Activated naive CD4-positive, alpha-beta T cell treated with anti-CD3 and anti-CD28 coated beads for 36 hours (primary cell): Measurements from ENCODE around the gene NPR2. TPM values are rescaled to one million over a fixed set of nuclear protein-coding genes. Genes with fewer than 3 reads are reported as not detected.

Source experiments
- CTCF ChIA-PET: fragments of 350-600 bp; sonication (Branson Sonifier 250); formaldehyde crosslinking; loops from one replicate; lab custom pipeline; 2021; ENCODE audit warnings: antibody characterized with exemption; lab: Charles Lee
- DNase-seq: peaks from one replicate; pipeline ENCODE4 v3.0.0-alpha.2; 2020
- H3K27ac Mint-ChIP-seq: one replicate; pipeline ENCODE4 v1.8.0; 2021; ENCODE audit warnings: mild to moderate bottlenecking, mixed read lengths
- H3K27me3 Mint-ChIP-seq: one replicate; pipeline ENCODE4 v1.8.0; 2021; ENCODE audit warnings: low read depth, mixed read lengths
- H3K36me3 Mint-ChIP-seq: one replicate; pipeline ENCODE4 v1.8.0; 2021; ENCODE audit warnings: low read depth, mixed read lengths
- H3K4me1 Mint-ChIP-seq: one replicate; pipeline ENCODE4 v1.8.0; 2021; ENCODE audit warnings: low read depth, mixed read lengths
- H3K4me3 Mint-ChIP-seq: one replicate; pipeline ENCODE4 v1.8.0; 2021; ENCODE audit warnings: mild to moderate bottlenecking, moderate library complexity, mixed read lengths
- H3K9me3 Mint-ChIP-seq: one replicate; pipeline ENCODE4 v1.8.0; 2021; ENCODE audit warnings: mixed read lengths
- intact Hi-C: fragments of 100-400 bp; cut with micrococcal nuclease; formaldehyde crosslinking; loops from one replicate; pipeline ENCODE4 v1.15.1; 2023
- total RNA-seq, 2 experiments: library from RNA; stranded (reverse); gene quantifications; one replicate each; pipeline ENCODE4 v1.2.3, GENCODE V29; 2021

NPR2 gene
- total RNA-seq, 2 experiments from 2014 or later: 3.6 to 5.5 TPM

GRCh38 chr9:35820076-35820475, 28.7 kb downstream of the NPR2 start:
- H3K36me3 Mint-ChIP-seq: no peaks in the 10 kb centered on the region
- no peak overlapping the region for H3K27ac Mint-ChIP-seq
- DNase-seq: no peak
- CTCF ChIA-PET: interaction anchor here (1.4 kb wide), 1 partner anchor 29 kb away, joined by 3 read pairs; no protein-coding TSS in a partner anchor
- peaks cover 4% of the 10 kb centered on the region for H3K4me1 Mint-ChIP-seq
- no peaks in the 10 kb centered on the region for H3K9me3 Mint-ChIP-seq
- no peaks in the 10 kb centered on the region for H3K27me3 Mint-ChIP-seq
- no peak overlapping the region for H3K4me3 Mint-ChIP-seq
- intact Hi-C loops: no loop called here

GRCh38 chr9:35822926-35823325, 31.5 kb downstream of the NPR2 start:
- H3K36me3 Mint-ChIP-seq: no peaks in the 10 kb centered on the region
- H3K4me1 Mint-ChIP-seq: peaks cover 3% of the 10 kb centered on the region
- intact Hi-C loops: no loop called here
- H3K27ac Mint-ChIP-seq: no peak overlapping the region
- CTCF ChIA-PET: interaction anchor here (0.8 to 2.3 kb wide), 2 partner anchors 33 to 89 kb away, joined by 4 to 11 read pairs; no protein-coding TSS in a partner anchor
- DNase-seq: no peak
- no peaks in the 10 kb centered on the region for H3K9me3 Mint-ChIP-seq
- H3K27me3 Mint-ChIP-seq: no peaks in the 10 kb centered on the region
- H3K4me3 Mint-ChIP-seq: no peak overlapping the region

DNA sequence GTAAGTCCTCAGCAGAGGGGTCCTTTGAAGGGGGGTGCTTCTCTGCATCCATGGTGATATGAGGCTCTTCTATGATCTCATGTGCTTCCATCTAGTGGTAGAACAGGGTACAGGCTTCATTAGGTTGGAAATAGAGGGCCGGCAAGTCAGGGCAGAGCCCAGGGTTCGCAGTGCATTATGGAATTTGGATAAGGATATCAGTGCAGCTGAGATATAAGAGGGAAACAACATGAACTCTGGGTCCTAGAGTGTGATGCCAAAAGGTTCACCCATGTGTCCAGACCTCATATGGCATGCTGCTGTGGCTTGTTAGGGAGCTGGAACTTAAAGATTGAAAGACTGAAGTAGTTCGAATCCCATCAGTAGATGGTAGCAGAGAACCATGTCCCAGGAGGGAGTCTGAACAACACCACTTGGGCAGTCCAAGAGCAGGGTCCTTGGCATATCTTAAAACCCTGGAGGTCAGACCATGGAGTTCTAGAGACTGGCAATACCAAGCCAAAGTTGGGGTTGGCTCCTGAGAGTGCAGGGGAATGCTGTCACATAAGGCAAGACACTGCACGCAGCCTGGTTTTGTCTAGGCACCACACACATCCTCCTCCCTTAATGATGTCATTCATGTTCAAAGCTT, 34.8 kb downstream of the NPR2 start:
- Mint-ChIP-seq H3K27me3 (peaks cover 2% of the 10 kb centered on the region), H3K4me1 (peaks cover 24% of the 10 kb centered on the region), H3K9me3 (no peaks in the 10 kb centered on the region), H3K4me3 (peak overlapping the region; percentile 10), H3K27ac (no peak overlapping the region), H3K36me3 (no peaks in the 10 kb centered on the region)
- intact Hi-C loops: loop anchor here (1.0 to 5.0 kb wide), 8 partner anchors 11 to 709 kb away; partner anchors contain the start of genes ATOSB, CREB3, HINT2 and RECK
- CTCF ChIA-PET: interaction anchor here (0.6 to 2.5 kb wide), 35 partner anchors 8 to 210 kb away, joined by 3 to 33 read pairs (median 4); partner anchors contain the start of genes HINT2 and SPAG8
- DNase-seq: peak; percentile 55

DNA sequence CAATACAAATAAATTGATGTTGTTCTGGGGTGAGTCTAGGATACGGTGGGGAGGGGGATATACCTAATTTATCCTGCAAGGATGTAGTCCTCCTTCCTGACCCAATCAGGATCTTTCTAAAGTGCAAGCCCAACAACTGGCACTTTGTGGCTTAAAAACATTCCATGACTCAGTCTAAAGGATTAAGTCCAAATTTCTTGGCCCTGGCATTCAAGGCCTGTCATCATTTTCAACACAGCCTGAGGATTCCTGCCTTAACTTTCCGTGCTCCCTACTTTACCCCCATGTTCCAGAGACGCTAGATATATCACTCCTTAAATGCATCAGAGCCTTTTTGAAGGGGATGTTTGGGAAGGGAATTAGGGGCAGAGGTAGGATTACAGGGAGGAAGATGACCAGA, 36.1 kb downstream of the NPR2 start:
- peaks cover 24% of the 10 kb centered on the region for H3K4me1 Mint-ChIP-seq
- no peak for DNase-seq
- CTCF ChIA-PET: interaction anchor here (1.4 to 2.5 kb wide), 5 partner anchors 19 to 79 kb away, joined by 4 to 14 read pairs (median 8); no protein-coding TSS in a partner anchor
- H3K36me3 Mint-ChIP-seq: no peaks in the 10 kb centered on the region
- intact Hi-C loops: loop anchor here (5.0 kb wide), 2 partner anchors 210 to 710 kb away; partner anchors contain the start of genes ATOSB and RECK
- H3K27me3 Mint-ChIP-seq: peaks cover 2% of the 10 kb centered on the region
- no peak overlapping the region for H3K27ac Mint-ChIP-seq
- H3K4me3 Mint-ChIP-seq: peak overlapping the region; percentile 9
- H3K9me3 Mint-ChIP-seq: no peaks in the 10 kb centered on the region

DNA sequence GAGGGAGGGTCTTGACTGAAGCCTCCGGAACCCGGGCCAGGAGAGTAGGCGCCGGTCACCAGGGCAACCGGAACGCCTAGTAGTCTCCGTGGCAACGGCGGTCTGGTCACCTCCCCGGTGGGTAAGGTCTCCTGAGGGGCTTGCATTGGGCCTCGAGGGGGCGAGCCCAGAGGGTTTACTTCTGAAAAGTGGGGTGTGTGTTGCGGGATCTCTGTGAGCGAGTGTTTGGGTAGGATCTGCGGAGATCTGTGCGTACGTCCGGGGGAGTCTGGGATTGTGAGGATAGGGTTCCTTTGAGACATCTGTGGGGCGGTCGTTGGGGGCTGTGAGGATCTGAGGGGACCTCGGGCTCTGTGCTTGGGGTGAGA, 37.3 kb downstream of the NPR2 start, which contains the start of gene FAM221B:
TSS of gene FAM221B (minus strand) at position 17 of the 368 bp plus-strand sequence. CDS start 2,571 bp downstream, outside the sequence.
- H3K4me1 Mint-ChIP-seq: peaks cover 24% of the 10 kb centered on the region
- peaks cover 2% of the 10 kb centered on the region for H3K27me3 Mint-ChIP-seq
- intact Hi-C loops: loop anchor here (2.0 to 5.0 kb wide), 3 partner anchors 72 to 711 kb away; partner anchors contain the start of genes ATOSB and RECK
- peak within 1 kb of the TSS; percentile 89 for H3K4me3 Mint-ChIP-seq
- CTCF ChIA-PET: interaction anchor here (1.0 to 2.2 kb wide), 3 partner anchors 15 to 54 kb away, joined by 3 to 11 read pairs (median 8); no protein-coding TSS in a partner anchor
- peak within 1 kb of the TSS; percentile 59 for H3K27ac Mint-ChIP-seq
- DNase-seq: peak; percentile 35
- H3K9me3 Mint-ChIP-seq: no peaks in the 10 kb centered on the region
- H3K36me3 Mint-ChIP-seq: no peaks in the 10 kb centered on the region

DNA sequence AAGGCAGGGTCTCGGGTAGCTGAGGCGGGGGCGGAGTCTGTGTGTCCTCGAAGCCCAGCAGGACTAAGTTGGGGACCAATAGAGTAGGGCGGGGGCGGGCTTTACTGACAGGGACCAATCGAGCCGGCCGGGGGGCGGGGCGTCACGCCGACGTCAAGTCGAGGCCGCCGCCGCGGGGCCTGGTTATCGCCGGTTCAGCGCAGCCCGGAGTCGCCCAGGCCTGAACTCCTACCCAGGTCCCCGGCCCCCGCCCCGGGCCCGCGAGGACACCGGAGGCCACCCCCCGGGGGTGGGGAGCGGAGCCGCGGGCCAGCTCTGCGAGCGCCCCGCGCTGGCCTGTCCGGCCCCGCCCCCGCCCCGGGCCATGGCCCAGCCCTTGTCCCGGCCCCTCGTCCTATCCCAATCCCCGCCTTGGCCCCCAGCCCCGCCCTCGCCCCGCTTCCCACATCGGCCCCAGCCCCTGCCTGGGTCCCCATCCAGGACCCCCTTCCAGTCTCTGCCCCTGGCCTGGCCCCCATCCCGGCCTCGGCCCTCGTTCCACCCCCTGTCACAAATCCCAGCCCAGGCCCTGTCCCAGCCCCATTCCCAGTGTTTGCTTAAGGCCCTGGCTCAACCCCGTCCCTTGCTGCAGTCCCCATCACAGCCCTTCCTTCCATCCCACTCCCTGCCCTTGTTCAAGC, 37.8 kb downstream of the NPR2 start, which contains the start of gene TMEM8B:
TSS of gene TMEM8B (plus strand) at position 145 of the 680 bp plus-strand sequence. CDS start at position 365, 220 bp downstream.
- Mint-ChIP-seq H3K4me3 (peak within 1 kb of the TSS; percentile 89), H3K27ac (peak within 1 kb of the TSS; percentile 59), H3K36me3 (no peaks in the 10 kb centered on the region), H3K27me3 (peaks cover 2% of the 10 kb centered on the region), H3K9me3 (no peaks in the 10 kb centered on the region), H3K4me1 (peaks cover 24% of the 10 kb centered on the region)
- CTCF ChIA-PET: interaction anchor here (1.0 to 2.2 kb wide), 3 partner anchors 15 to 53 kb away, joined by 3 to 11 read pairs (median 8); no protein-coding TSS in a partner anchor
- DNase-seq: peak; percentile 96
- intact Hi-C loops: loop anchor here (2.0 to 5.0 kb wide), 3 partner anchors 72 to 712 kb away; partner anchors contain the start of genes ATOSB and RECK

DNA sequence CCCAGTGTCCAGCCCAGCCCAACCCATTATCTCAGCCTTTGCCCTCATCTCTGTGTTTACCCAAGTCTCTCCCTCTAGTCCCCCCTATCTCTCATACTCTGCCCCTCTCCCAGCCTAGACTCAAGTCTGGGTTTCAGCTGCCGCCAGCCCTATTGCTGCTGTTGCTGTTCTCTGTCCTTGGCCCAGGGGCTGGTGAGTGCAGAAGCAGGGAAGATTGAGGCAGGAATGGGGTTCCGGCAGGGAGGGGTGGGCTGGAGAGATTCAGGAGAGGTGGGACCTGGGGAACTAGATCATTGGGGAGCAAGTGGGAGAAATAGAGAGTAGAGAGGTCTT, 38.3 kb downstream of the NPR2 start:
- Mint-ChIP-seq H3K36me3 (no peaks in the 10 kb centered on the region), H3K9me3 (no peaks in the 10 kb centered on the region), H3K27ac (no peak overlapping the region), H3K27me3 (peaks cover 2% of the 10 kb centered on the region), H3K4me1 (peaks cover 24% of the 10 kb centered on the region), H3K4me3 (peak overlapping the region; percentile 82)
- intact Hi-C loops: loop anchor here (2.0 to 5.0 kb wide), 3 partner anchors 73 to 712 kb away; partner anchors contain the start of genes ATOSB and RECK
- no peak for DNase-seq
- CTCF ChIA-PET: no interaction called here

- no peaks in the 10 kb centered on the region for H3K36me3 Mint-ChIP-seq
- no peak overlapping the region for H3K4me3 Mint-ChIP-seq
- CTCF ChIA-PET: interaction anchor here (1.0 to 1.1 kb wide), 2 partner anchors 14 to 32 kb away, joined by 4 read pairs; no protein-coding TSS in a partner anchor
- intact Hi-C loops: no loop called here
- H3K9me3 Mint-ChIP-seq: no peaks in the 10 kb centered on the region
- H3K27me3 Mint-ChIP-seq: peaks cover 2% of the 10 kb centered on the region
- peaks cover 23% of the 10 kb centered on the region for H3K4me1 Mint-ChIP-seq
- DNase-seq: no peak
- no peak overlapping the region for H3K27ac Mint-ChIP-seq
Observed at GRCh38 chr9:35831040-35831439, 39.6 kb downstream of the NPR2 start.

DNA sequence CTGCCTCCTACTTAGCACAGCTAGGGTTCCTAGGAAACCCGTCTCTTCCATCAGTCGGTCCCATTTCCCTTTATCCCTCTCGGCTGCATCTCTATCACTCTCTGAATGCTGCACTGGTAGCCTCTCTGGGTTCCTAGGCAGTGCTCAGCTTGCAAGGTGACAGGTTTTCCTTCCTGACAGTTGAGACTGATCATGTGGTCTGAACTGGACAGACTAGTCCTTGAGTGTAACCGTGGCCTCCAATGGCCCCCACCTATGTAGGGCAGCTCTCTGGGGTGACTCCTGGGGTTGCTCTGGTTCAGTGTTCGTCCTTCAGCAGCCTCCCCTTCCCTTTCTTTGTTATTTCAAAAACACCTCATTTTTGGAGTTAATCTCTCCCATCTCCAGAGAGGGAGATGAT, 41.4 kb downstream of the NPR2 start:
- Mint-ChIP-seq H3K4me3 (no peak overlapping the region), H3K27ac (no peak overlapping the region)
- CTCF ChIA-PET: interaction anchor here (0.6 kb wide), 1 partner anchor 42 kb away, joined by 3 read pairs; no protein-coding TSS in a partner anchor

DNA sequence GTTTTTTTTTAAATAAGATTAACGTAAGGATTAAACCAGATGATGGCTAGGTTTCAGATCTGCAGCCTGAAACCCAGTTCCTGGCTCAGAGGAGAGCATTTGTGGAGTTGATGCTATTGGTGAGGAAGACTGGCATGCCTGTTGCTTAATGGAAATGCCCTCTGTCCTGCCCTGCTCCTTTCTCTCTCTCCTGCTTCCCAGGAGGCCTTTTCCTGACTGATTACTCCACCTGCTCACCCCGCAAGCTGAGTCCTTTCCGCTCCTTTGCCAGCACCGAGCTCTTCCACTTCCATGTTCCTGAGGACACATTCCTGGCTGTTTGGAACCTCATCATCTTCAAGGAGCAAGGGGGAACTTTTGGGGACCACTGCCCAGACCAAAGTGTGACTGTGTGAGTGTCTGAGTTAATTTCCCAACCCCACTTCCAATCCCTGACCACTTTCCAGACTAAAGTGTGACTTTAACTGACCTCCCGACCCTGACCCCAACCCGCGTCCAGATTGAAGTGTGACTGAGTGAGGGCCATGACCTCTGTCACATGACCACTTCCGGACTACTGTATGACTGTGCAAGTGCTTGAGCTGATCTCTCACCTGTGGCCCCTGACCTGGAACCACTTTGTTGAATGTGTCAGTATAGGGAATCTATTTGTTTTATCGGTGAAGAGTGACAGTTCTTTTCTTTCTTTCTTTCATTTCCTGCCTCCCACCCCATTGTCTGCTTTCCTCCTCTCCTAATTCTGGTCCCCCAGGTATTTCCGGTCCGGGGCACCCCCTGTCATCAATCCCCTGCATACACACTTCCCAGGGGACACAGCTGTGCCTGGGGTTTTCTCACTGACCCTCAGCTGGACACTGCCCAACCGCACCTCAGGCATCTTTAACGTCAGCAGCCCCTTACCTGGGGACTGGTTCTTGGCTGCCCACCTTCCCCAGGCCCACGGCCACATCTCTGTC, 43.1 kb downstream of the NPR2 start:
- Mint-ChIP-seq H3K27me3 (no peaks in the 10 kb centered on the region), H3K4me1 (peaks cover 11% of the 10 kb centered on the region), H3K27ac (no peak overlapping the region), H3K36me3 (no peaks in the 10 kb centered on the region), H3K4me3 (no peak overlapping the region), H3K9me3 (no peaks in the 10 kb centered on the region)
- no peak for DNase-seq
- CTCF ChIA-PET: interaction anchor here (0.7 to 3.1 kb wide), 7 partner anchors 8 to 45 kb away, joined by 3 to 11 read pairs (median 4); no protein-coding TSS in a partner anchor
- intact Hi-C loops: no loop called here

More for the DNA sequence above, 41.4 kb downstream of the NPR2 start:
- intact Hi-C loops: no loop called here
- Mint-ChIP-seq H3K4me1 (peaks cover 21% of the 10 kb centered on the region), H3K36me3 (no peaks in the 10 kb centered on the region), H3K27me3 (peaks cover 2% of the 10 kb centered on the region), H3K9me3 (no peaks in the 10 kb centered on the region)
- DNase-seq: no peak

DNA sequence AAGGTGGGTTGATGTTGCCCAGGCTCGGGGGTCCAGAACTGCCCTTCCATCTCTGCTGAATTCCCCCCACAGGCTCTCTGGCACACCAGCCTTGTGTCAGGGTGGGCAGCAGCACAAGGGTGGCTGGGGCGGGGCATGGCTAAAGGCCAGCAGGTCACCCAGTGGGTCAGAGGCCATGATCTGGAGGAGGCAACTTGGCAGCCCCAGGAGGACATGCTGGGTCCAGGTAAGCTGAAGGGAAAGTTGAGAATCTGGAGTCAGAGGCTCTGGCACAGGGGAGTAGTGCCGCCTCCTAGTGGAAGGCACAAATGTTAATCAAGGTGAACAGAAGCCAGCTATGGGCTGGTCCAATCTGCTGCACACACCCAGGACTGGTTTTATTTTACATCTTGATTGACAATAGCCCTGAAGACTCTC, 43.8 kb downstream of the NPR2 start:
- Mint-ChIP-seq H3K27ac (no peak overlapping the region), H3K4me1 (peaks cover 5% of the 10 kb centered on the region)
- DNase-seq: peak; percentile 41

More for the DNA sequence above, 43.8 kb downstream of the NPR2 start:
- Mint-ChIP-seq H3K27me3 (no peaks in the 10 kb centered on the region), H3K4me3 (no peak overlapping the region), H3K9me3 (no peaks in the 10 kb centered on the region), H3K36me3 (no peaks in the 10 kb centered on the region)
- intact Hi-C loops: no loop called here
- CTCF ChIA-PET: interaction anchor here (0.7 to 3.1 kb wide), 5 partner anchors 9 to 78 kb away, joined by 3 to 11 read pairs (median 4); no protein-coding TSS in a partner anchor
